Measurements from ENCODE around the gene ZNF219.

ZNF219 gene

DNA sequence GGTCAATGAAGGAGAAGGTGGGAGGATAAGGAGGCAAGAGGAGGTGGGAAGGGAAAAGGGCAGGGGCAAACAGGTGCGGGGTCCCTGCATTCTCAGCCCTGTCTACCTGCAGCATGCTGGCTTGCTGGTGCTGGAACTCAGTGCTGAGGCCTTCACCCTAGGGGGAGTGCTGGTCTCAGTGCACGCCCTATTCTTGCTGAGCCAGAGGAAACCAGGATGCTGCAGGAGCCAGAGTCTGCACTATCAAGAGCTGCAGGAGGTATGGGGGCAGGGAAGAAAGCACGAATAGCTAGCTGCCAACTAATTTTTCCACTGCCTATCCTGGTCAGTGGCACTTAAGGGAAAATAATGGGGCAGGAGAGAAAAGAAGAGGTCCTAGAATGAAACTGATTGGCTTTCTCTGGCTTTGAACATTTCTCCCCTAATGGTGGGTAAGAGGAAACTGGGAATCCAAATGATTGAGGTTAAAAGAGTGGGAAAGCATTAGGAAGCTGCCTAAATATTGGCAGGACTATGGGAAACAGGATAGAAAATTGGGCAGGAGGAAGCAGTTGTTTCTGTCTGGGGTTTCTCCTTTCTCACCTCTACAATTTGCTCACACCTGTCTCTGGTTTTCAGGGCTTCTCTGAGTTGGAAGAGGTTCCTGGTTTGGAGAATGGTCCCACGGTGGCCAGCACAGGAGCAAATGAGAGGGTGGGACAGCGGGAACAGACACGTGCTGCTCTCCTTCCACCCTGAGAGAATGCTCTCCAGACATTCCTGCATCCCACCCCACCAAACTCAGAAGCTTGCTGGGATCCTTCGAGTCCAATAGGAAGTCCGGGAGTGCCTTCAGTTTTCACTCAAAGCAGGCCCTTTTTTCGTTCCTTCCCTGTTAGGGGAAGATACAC lies 4.3 kb upstream of the ZNF219 start:
- DNase-seq (ENCODE audit: low spot score): no peak

DNA sequence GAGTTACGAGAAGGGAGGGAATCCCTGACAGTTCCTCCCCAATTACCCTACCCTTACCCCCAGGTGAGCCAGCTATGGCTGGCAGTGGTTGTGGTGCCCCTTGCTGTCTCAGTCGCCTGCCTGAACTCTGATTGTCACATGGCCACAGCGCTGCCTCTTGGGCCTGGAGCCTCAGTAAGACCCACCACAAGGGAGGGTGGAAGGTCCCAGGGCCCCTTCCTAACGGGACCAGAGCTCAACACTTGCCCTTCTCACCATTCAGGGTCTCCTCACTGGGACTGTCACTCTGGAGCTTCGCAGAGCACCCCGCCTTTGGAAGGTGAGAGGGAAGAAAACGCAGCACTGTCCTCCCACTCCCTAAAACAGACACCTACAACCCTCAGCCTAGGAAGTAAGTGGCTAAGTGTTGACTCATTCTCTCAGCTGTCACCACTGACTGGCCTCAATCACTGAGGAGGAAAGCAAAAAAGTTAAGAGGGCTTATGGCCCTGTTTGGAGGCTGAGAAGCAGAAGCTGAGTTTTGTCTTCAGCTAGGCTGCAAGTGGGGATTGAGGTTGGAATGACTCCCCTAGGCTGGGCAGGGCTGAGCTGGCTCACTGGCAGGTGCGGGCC lies 3.5 kb upstream of the ZNF219 start:
- no peak for DNase-seq (ENCODE audit: low spot score)

DNA sequence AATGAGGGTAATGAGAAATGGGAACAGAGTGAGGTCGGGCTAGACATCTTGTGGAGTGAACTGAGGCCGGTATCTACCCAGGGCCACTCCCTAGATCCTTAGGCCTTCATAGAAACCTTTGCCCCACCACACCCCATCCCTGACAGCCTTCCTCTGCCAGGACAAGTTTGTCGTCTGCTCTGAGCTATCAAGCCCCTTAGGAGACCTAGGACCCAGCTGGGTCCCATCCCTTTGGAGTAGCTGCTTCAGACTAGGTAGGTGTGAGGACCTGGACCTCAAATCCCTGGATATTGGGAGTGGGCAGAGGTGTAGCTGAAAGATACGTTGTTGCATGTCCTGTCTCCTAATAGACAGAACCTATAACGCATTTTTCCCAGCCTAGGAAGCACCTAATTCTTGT lies 2.5 kb upstream of the ZNF219 start, which contains the start of gene TMEM253:
TMEM253 (plus strand) TSS at position 136 of the 400 bp plus-strand sequence. CDS start 278 bp downstream, outside the sequence.
- DNase-seq (ENCODE audit: low spot score): no peak

DNA sequence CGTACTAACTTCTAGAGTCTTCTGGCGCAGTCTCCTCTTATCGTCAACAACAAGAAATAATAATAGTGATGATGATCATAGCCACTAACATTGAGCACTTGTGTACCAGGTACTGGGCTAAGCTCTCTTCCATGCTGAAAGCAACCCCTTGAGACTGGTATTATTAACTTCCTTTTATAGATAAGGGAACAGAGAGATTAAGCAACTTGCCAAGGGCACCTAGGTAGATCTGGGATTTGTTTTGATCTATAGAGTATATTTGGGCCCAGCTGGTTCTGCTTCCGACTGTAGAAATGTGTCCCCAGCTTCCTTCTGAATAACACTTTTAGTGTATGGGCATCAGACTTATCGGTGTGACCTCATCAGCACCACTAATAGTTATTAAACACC lies 1.1 kb upstream of the ZNF219 start:
- DNase-seq (ENCODE audit: low spot score): no peak

- DNase-seq (ENCODE audit: low spot score): no peak
Measured at GRCh38 chr14:21098892-21099595, 589 bp upstream of the ZNF219 start.

- no peak for DNase-seq (ENCODE audit: low spot score)
Measured at GRCh38 chr14:21097636-21098075, 799 bp downstream of the ZNF219 start.

GRCh38 chr14:21096978-21097635 lies 1.3 kb downstream of the ZNF219 start:
- DNase-seq (ENCODE audit: low spot score): no peak

DNA sequence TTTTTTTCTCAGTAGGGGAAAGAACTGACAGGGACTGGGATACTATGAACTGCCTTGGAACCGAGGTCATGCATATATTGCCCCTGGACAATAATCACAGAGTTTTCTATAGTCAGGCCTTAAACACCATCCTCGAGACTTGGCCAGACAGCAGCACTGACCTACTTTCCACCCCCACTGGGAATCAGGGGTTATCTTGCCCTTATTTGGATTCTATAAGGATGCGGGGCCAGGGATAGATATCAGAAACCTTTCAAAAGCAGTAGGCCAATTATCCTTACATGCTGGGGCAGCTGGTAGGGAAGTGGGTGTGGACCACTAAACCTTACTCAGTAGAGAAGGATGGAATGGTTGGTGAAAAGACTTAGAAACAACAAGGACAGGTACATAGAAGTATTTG lies 2.0 kb downstream of the ZNF219 start:
- DNase-seq (ENCODE audit: low spot score): no peak

- no peak for DNase-seq (ENCODE audit: low spot score)
Measured at GRCh38 chr14:21095430-21096205, 2.8 kb downstream of the ZNF219 start.

- DNase-seq (ENCODE audit: low spot score): peak; percentile 61
Measured at GRCh38 chr14:21093769-21094681, 4.4 kb downstream of the ZNF219 start.

DNA sequence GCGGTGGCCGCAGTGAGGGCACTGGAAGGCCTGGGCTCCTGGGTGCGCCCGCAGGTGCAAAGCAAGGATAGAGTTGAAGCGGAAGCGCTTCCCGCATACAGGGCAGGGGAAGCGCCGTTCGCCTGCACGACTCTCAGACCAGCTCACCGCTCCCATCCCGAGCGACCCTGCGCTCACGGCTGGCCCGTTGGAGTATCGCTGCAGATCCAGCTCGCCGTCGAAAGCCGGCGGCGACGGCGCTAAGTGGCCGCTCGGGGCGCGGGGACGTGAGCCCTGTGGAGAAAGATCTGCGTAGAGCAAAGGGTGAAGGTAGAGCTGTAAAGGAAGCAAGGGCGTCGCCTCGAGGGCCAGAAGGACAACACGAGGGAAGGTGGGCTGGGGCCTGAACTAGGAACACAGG lies 5.4 kb downstream of the ZNF219 start:
- no peak for DNase-seq (ENCODE audit: low spot score)

- peak; percentile 82 for DNase-seq (ENCODE audit: low spot score)
Measured at GRCh38 chr14:21092273-21093011, 6.0 kb downstream of the ZNF219 start.

- no peak for DNase-seq (ENCODE audit: low spot score)
Measured at GRCh38 chr14:21091821-21092272, 6.6 kb downstream of the ZNF219 start.

- DNase-seq (ENCODE audit: low spot score): no peak
Measured at GRCh38 chr14:21090940-21091663, 7.4 kb downstream of the ZNF219 start.

DNA sequence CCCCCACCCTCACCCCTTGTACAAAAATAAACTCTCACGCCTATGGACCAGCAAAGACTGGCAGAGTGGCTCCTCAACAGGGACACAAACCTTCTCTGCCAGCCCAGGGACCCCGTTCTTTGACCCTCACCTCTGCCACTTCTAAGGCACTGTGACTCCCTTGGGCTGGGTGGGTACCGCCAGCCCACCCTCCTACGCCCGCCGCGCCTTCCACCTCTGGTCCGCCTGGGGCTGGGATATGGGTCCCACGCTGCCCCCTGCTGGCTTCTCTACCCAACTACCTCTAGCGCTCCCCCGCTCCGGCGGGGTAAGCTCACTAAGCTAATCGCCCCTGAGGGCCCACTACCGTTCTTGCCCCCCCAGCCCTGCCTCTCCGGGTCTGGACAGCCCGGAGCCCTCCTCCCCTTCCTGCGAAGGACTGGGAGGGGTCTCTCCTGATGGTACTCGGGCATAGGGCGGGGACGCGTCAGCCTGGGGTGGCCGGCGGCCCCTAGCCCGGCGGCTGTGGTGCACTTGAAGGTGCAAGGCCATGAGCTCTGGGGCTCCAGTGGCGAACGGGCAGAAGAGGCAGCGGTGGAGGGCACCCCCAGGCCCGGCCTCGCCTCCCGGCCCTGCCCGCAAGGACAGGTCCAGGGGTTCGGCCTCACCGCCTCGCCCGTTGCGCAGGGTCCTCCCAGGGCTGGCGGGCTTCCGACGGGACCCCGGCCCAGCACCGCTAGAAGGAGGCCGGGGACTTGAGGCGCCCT lies 8.1 kb downstream of the ZNF219 start:
- DNase-seq (ENCODE audit: low spot score): no peak

DNA sequence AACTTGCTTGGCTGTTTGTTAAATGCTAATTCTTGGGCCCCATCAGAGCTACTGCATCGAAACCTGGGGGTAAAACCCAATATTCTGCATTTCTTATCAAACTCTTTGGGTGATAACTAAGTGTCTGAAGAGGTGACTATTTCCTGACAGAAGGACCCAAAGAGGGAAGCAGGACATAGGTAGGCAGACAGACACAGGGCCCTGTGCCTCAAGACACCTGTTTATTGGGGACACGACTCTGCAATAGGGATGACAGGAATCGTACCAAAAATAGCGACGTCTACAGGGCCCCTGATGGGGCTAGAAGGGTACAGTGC lies 8.6 kb downstream of the ZNF219 start:
- no peak for DNase-seq (ENCODE audit: low spot score)

DNA sequence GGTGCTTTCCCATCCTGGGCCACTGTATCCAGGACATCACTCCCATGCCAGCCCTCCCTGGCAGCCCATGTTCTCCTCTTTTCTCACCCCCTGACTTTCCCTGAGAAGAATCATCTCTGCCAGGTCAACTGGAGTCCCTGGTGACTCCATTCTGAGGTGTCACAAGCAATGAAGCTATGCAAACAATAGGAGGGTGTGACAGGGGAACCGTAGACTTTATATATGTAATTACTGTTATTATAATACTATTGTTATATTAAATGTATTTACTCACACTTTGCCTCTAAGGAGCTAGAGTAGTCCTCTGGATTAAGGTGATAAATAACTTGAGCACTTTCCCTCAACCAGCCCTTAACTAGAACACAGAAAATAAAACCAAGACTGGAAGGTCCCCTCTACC lies 9.2 kb downstream of the ZNF219 start:
- DNase-seq (ENCODE audit: low spot score): no peak

DNA sequence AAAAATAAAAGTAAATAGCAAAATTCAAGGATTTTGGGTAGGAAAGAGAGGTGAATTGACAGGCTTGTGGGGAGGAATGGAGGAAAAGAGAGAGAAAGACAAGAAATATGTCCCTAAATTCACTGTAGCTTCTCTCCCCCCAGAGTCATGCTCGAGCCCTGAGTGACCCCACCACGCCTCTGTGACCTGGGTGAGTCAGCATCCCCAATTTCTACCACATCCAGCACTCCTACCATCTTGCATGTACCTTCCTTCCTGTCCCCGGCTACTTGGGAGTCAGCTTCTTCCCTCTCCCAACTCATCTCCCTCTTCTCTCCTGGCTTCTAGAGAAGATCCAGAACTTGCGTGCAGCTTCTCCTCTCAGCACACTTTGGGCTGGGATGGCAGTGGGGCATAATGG lies 9.8 kb downstream of the ZNF219 start:
- no peak for DNase-seq (ENCODE audit: low spot score)
